Left lobe of liver (tissue), 2 donors: ENCODE results near the gene PPP1CA. TPM values are rescaled to one million over a fixed set of nuclear protein-coding genes. Genes with fewer than 3 reads are reported as not detected.

Experiments used
- ATAC-seq: fragments of 200-7000 bp; cut with Tn5 transposase; one replicate; pipeline ENCODE4 v1.9.1; 2020; ENCODE audit warnings: mild to moderate bottlenecking, moderate library complexity
- DNase-seq: peaks from one replicate; pipeline ENCODE4 v3.0.0-alpha.2; 2020; ENCODE audit warnings: low spot score
- total RNA-seq: library from RNA; stranded (reverse); gene quantifications from one replicate; pipeline ENCODE4 v1.2.1, GENCODE V29; 2021
- donor health status: DM: no; HTN: no; CAD: no; lungs with moderate emphysema.
- donor health status: DM: no; HTN: yes; CAD: no.

The PPP1CA gene
- total RNA-seq, 1 donor from 2014 or later = 63.1 TPM

- ATAC-seq = peak; percentile 68
- peak; percentile 79 for DNase-seq
Observed at GRCh38 chr11:67418476-67419281, 17.0 kb upstream of the PPP1CA start.

- ATAC-seq (no peak), DNase-seq (no peak)
Observed at GRCh38 chr11:67417425-67417824, 15.8 kb upstream of the PPP1CA start.

GRCh38 chr11:67416416-67417335, 15.0 kb upstream of the PPP1CA start:
- DNase-seq (no peak), ATAC-seq (no peak)

GRCh38 chr11:67415501-67416304, 14.0 kb upstream of the PPP1CA start, which contains the start of gene CARNS1:
TSS of gene CARNS1 (plus strand) at chr11:67415678. CDS start at chr11:67416200, 522 bp downstream.
- no peak for ATAC-seq
- no peak for DNase-seq

GRCh38 chr11:67413266-67413849, 11.7 kb upstream of the PPP1CA start:
- DNase-seq (no peak), ATAC-seq (no peak)

GRCh38 chr11:67412495-67413179, 11.0 kb upstream of the PPP1CA start:
- no peak for ATAC-seq
- DNase-seq = no peak

- DNase-seq = no peak
- no peak for ATAC-seq
Observed at GRCh38 chr11:67411785-67412152, 10.1 kb upstream of the PPP1CA start.

- DNase-seq = no peak
- no peak for ATAC-seq
Observed at GRCh38 chr11:67410984-67411784, 9.5 kb upstream of the PPP1CA start.

GRCh38 chr11:67410369-67410831, 8.7 kb upstream of the PPP1CA start:
- DNase-seq = no peak
- ATAC-seq = no peak

GRCh38 chr11:67409781-67410368, 8.2 kb upstream of the PPP1CA start:
- ATAC-seq = peak; percentile 38

GRCh38 chr11:67409261-67409666, 7.6 kb upstream of the PPP1CA start:
- DNase-seq (no peak), ATAC-seq (no peak)

More at GRCh38 chr11:67409781-67410368, 8.2 kb upstream of the PPP1CA start:
- no peak for DNase-seq

GRCh38 chr11:67408437-67409200, 7.0 kb upstream of the PPP1CA start:
- no peak for DNase-seq
- no peak for ATAC-seq

GRCh38 chr11:67407688-67408163, 6.1 kb upstream of the PPP1CA start:
- ATAC-seq (no peak), DNase-seq (no peak)

- ATAC-seq = peak; percentile 43
- no peak for DNase-seq
Observed at GRCh38 chr11:67406969-67407687, 5.5 kb upstream of the PPP1CA start.

- DNase-seq (no peak), ATAC-seq (no peak)
Observed at GRCh38 chr11:67406420-67406968, 4.8 kb upstream of the PPP1CA start.

GRCh38 chr11:67405688-67406339, 4.2 kb upstream of the PPP1CA start:
- DNase-seq = no peak
- no peak for ATAC-seq
